Hematopoietic multipotent progenitor cell treated with erythropoietin and hydrocortisone succinate and interleukin-3 and kit ligand, for 8 days (in vitro differentiated cells): ENCODE data around the gene CBX2.

Experiments
- DNase-seq: peaks from one replicate; pipeline ENCODE4 v3.0.0-alpha.2; 2015

CBX2 gene

GRCh38 chr17:79832218-79833109, 54.5 kb downstream of the CBX2 start:
- no peak for DNase-seq

DNA sequence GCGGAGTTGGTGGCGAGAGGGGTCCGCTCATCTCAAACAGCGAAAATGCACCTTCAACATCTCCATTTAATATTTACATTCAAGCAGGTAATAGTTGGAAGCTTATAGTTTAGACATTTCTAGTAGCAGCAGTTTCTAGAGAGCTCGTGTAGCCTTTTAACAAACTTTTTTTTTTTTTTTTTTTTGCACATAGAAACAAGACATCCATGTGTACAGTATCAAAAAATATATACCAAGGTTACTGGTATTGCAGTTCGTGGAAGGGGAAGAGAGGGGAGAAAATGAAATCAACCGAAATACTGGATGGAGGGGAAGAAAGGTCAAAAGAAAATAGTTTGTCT, 55.1 kb downstream of the CBX2 start:
- DNase-seq, result no peak

GRCh38 chr17:79833744-79834564, 56.0 kb downstream of the CBX2 start:
- no peak for DNase-seq

GRCh38 chr17:79834565-79835469, 56.9 kb downstream of the CBX2 start:
- no peak for DNase-seq

GRCh38 chr17:79835470-79835899, 57.5 kb downstream of the CBX2 start:
- DNase-seq, result no peak

- no peak for DNase-seq
Observed at GRCh38 chr17:79835953-79836509, 58.1 kb downstream of the CBX2 start.

DNA sequence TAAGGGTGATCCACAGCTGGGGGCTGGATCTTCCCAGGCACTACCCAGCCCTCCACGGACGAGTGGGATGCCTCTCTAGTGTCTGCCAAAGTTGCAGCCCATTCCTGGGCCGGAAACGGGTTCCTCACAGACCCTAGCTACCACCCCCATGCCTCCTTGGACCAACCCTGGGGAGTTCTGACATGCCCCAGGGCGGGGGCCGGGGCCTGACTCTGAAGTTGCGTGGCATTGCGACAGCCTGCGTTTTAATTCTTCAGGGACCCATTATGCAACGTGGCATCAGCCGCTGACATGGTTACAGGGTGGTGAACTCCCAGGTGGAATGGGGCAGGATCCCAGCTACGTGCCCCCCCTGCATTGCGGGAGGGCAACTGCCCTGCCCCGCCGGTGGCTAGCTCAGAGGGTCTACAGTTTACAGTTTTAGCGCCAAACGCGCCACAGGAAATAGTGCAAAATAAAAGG, 58.6 kb downstream of the CBX2 start:
- no peak for DNase-seq

- DNase-seq, result peak; percentile 76
Observed at GRCh38 chr17:79836972-79837887, 59.3 kb downstream of the CBX2 start.
